Bronchial epithelial cell (primary cell): Measurements from ENCODE around the gene CATSPER1. TPM values are rescaled to one million over a fixed set of nuclear protein-coding genes. Genes with fewer than 3 reads are reported as not detected.

Source experiments
- DNase-seq: peaks from one replicate; pipeline ENCODE4 v3.0.0-alpha.2; 2010; ENCODE audit warnings: low read depth
- FAIRE-seq: peaks from 2 replicates; lab custom pipeline; 2011; peaks lifted over from hg19 to GRCh38; lab: Jason Lieb, UNC
- H3K27me3 ChIP-seq: 2 replicates; pipeline ENCODE4 v1.5.1; 2011; ENCODE audit warnings: low read length; ENCODE audit not compliant: control insufficient read depth, insufficient read depth
- H3K36me3 ChIP-seq: 2 replicates; pipeline ENCODE4 v1.5.1; 2011; ENCODE audit warnings: low read length; ENCODE audit not compliant: control insufficient read depth, insufficient read depth
- H3K4me3 ChIP-seq: 2 replicates; pipeline ENCODE4 v1.5.1; 2011; ENCODE audit warnings: mild to moderate bottlenecking, low read depth, low read length, control low read depth
- total RNA-seq: library from RNA; depleted of rRNA; stranded (reverse); fragments of >200 nt; gene quantifications from 2 replicates; pipeline ENCODE4 v1.2.1, GENCODE V29; 2014
- TF ChIP-seq, protein P1 (sequence below): IDR thresholded peaks from 2 replicates; pipeline ENCODE4 v1.5.1; 2011; ENCODE audit warnings: mild to moderate bottlenecking, moderate library complexity, low read length, control low read depth, inconsistent platforms; ENCODE audit not compliant: insufficient read depth, severe bottlenecking

Gene CATSPER1
- total RNA-seq, 1 donor from 2014 or later: 0.26 TPM

DNA sequence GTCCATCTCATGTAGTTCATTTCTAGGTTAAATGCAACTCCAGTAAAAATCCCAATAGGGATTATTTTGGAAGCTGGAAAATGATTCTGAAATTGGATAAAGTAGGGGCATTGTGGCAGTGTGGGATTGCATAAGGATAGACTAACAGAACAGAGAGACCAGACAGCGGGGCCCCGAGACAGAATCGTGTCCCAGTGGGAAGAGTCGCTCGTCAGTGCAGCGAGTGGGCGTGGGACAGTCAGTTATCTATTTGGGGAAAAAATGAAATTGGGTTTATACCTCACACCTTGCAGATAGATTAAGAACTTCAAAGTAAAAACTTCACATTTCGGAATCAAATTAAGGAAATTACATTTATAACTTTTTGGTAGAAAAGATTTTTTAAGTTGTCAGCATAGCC lies 54.2 kb downstream of the CATSPER1 start:
- Histone ChIP-seq H3K4me3 (no peak overlapping the region), H3K27me3 (no peaks in the 10 kb centered on the region), H3K36me3 (peaks cover 16% of the 10 kb centered on the region)
- DNase-seq: no peak
- FAIRE-seq: no peak
- TF ChIP-seq, protein P1, sequence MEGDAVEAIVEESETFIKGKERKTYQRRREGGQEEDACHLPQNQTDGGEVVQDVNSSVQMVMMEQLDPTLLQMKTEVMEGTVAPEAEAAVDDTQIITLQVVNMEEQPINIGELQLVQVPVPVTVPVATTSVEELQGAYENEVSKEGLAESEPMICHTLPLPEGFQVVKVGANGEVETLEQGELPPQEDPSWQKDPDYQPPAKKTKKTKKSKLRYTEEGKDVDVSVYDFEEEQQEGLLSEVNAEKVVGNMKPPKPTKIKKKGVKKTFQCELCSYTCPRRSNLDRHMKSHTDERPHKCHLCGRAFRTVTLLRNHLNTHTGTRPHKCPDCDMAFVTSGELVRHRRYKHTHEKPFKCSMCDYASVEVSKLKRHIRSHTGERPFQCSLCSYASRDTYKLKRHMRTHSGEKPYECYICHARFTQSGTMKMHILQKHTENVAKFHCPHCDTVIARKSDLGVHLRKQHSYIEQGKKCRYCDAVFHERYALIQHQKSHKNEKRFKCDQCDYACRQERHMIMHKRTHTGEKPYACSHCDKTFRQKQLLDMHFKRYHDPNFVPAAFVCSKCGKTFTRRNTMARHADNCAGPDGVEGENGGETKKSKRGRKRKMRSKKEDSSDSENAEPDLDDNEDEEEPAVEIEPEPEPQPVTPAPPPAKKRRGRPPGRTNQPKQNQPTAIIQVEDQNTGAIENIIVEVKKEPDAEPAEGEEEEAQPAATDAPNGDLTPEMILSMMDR: no peak

DNA sequence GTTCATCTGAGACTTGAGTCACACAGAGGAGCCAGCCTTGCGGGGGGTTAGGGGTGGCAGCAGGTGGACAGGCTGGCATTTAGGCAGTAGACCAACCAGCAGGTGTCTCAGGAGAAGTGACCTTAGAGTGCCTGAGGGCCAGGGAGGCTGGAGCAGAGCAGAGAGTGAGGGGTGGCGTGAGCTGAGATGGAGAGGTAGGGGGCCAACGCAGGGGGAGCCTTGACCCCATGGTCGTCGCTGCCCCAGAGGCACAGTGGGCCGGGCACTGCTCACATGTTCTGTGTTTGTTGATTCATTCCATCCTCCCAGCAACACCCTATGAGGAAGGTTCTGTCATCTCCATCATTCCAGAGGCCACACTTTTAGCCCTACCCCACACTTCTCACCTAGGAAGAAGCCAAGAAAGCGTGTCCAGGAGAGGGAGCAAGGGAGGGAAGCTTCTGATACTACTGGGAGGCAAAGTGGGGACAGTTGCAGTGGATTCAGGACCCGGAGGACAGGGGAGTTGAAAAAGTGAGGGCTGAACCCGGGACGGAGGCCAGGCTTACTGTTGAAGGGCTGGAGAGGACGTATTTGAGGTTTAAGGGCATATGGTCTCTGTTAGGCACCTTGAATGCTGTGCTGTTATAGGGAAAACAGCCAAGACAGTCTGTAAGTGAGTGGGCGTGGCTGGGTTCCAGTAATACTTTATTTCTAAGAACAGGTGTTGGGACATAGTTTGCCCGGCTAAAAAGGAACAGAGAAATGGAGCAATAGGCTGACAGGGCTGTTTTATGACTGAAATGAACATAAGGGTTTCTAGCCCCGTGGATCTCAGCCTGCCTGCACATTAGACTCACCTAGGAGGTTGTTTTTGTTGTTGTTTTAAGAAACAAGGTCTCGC lies 57.4 kb downstream of the CATSPER1 start:
- H3K36me3 ChIP-seq: peaks cover 33% of the 10 kb centered on the region
- FAIRE-seq: peak; percentile 47
- no peak for DNase-seq
- H3K4me3 ChIP-seq: no peak overlapping the region
- no peaks in the 10 kb centered on the region for H3K27me3 ChIP-seq
- TF ChIP-seq, protein P1: no peak

DNA sequence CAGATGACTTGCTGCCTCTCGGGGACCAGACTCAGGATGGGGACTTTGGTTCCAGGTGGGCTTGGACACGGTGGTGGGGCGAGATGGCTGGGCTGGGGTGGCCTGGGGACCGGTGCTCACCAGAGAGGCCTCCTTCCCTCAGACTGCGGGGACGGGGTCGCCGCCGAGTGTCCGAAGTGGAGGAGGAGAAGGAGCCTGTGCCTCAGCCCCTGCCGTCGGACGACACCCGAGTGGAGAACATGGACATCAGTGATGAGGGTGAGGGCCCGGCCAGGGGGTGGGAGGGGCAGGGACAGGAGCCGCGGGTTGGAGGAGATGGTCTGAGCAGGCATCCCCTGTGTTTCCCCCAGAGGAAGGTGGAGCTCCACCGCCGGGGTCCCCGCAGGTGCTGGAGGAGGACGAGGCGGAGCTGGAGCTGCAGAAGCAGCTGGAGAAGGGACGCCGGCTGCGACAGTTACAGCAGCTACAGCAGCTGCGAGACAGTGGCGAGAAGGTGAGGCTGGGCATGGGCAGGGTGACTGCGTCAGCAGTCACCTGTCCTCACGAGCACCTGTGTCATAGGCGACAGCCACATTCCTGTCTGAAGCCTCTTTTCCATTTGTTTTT lies 58.8 kb downstream of the CATSPER1 start:
- no peaks in the 10 kb centered on the region for H3K27me3 ChIP-seq
- H3K36me3 ChIP-seq: peaks cover 35% of the 10 kb centered on the region
- no peak overlapping the region for H3K4me3 ChIP-seq
- DNase-seq (no peak), FAIRE-seq (no peak)
- TF ChIP-seq, protein P1: no peak

Other genes with a start within 250 kb of the CATSPER1 start
- gene AP5B1, start 245.5 kb downstream of the CATSPER1 start, total RNA-seq: 6.1 and 8.4 TPM in 2 replicates
- 6.3 and 17.8 TPM in 2 replicates for gene OVOL1, start 239.4 kb downstream of the CATSPER1 start, total RNA-seq
- under 0.01 TPM in 1 of 2 replicates, not detected in the other for gene SNX32, start 192.5 kb downstream of the CATSPER1 start, total RNA-seq
- 764 and 971 TPM in 2 replicates for gene CFL1, start 168.3 kb downstream of the CATSPER1 start, total RNA-seq
- gene MUS81, start 166.0 kb downstream of the CATSPER1 start, total RNA-seq: 58.4 and 63.8 TPM in 2 replicates
- gene EFEMP2, start 153.7 kb downstream of the CATSPER1 start, total RNA-seq: 2.9 and 5.6 TPM in 2 replicates
- gene CTSW, start 146.6 kb downstream of the CATSPER1 start, total RNA-seq: not detected in 2 replicates
- gene FIBP, start 138.0 kb downstream of the CATSPER1 start, total RNA-seq: 103 and 157 TPM in 2 replicates
- 19.6 and 29.7 TPM in 2 replicates for gene CCDC85B, start 135.8 kb downstream of the CATSPER1 start, total RNA-seq
- gene FOSL1, start 126.1 kb downstream of the CATSPER1 start, total RNA-seq: 2.6 and 3.1 TPM in 2 replicates
- gene C11orf68, start 107.4 kb downstream of the CATSPER1 start, total RNA-seq: 8.4 and 12.9 TPM in 2 replicates
- 176 and 429 TPM in 2 replicates for gene DRAP1, start 107.1 kb downstream of the CATSPER1 start, total RNA-seq
- under 0.01 TPM in 1 of 2 replicates, not detected in the other for gene TSGA10IP, start 81.0 kb downstream of the CATSPER1 start, total RNA-seq
- gene SART1, start 64.7 kb downstream of the CATSPER1 start, total RNA-seq: 32.4 and 51.7 TPM in 2 replicates
- gene EIF1AD, start 24.3 kb downstream of the CATSPER1 start, total RNA-seq: 39.7 and 44.5 TPM in 2 replicates
- 8.4 and 14.0 TPM in 2 replicates for gene BANF1, start 24.0 kb downstream of the CATSPER1 start, total RNA-seq
- 3.9 and 4.4 TPM in 2 replicates for gene CST6, start 14.5 kb downstream of the CATSPER1 start, total RNA-seq
- not detected in 2 replicates for gene GAL3ST3, start 22.7 kb upstream of the CATSPER1 start, total RNA-seq
- 88.2 and 91.0 TPM in 2 replicates for gene SF3B2, start 25.9 kb upstream of the CATSPER1 start, total RNA-seq
- gene PACS1, start 43.8 kb upstream of the CATSPER1 start, total RNA-seq: 6.8 and 7.0 TPM in 2 replicates
- gene KLC2, start 231.2 kb upstream of the CATSPER1 start, total RNA-seq: 25.8 and 32.5 TPM in 2 replicates
- 54.5 and 68.0 TPM in 2 replicates for gene RAB1B, start 242.2 kb upstream of the CATSPER1 start, total RNA-seq